ENCODE data around the gene RPL31.

The RPL31 gene

DNA sequence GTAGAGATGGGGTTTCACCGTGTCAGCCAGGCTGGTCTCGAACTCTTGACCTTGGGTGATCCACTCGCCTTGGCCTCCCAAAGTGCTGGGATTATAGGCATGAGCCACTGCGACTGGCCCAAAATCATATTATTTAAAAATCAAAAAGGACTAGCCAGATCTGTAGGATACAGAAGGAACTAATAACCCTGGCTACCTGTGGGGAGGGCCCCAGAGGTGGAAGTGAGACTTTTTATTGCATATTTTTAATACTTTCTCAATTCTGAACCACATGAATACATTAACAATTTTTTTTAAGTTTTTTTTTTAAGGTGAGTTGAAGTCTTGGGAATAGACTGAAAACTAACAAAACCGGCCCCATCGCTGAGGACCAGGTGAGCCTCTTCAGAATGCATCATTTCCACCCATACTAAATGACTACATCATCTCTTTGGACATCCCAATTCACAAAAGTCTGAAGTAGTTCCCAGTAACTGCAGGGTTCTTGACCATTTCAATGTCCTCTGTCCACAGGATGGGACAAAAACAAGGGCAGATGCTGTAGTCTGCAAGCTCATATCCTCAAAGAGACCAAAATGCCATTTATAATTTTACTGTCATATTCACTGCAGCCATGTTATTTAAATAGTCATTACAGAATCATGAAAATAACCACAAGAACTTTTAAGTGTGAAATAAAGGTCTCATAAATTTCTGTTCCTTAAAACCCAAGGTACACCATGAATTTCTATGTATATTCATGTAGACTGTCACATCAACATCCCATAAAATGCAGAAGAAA is 21.4 kb downstream of the RPL31 start:
- TF ChIP-seq, protein P1, sequence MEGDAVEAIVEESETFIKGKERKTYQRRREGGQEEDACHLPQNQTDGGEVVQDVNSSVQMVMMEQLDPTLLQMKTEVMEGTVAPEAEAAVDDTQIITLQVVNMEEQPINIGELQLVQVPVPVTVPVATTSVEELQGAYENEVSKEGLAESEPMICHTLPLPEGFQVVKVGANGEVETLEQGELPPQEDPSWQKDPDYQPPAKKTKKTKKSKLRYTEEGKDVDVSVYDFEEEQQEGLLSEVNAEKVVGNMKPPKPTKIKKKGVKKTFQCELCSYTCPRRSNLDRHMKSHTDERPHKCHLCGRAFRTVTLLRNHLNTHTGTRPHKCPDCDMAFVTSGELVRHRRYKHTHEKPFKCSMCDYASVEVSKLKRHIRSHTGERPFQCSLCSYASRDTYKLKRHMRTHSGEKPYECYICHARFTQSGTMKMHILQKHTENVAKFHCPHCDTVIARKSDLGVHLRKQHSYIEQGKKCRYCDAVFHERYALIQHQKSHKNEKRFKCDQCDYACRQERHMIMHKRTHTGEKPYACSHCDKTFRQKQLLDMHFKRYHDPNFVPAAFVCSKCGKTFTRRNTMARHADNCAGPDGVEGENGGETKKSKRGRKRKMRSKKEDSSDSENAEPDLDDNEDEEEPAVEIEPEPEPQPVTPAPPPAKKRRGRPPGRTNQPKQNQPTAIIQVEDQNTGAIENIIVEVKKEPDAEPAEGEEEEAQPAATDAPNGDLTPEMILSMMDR (IDR thresholded peaks at IDR 0.05; ENCODE audit: low read depth, low read length) = no peak
- no peaks in the 10 kb centered on the region for H3K9me3 ChIP-seq
- H3K27me3 ChIP-seq = no peaks in the 10 kb centered on the region
- peaks cover 10% of the 10 kb centered on the region for H3K36me3 ChIP-seq
- no peak for DNase-seq
- no peaks in the 10 kb centered on the region for H3K4me1 ChIP-seq
- no peak overlapping the region for H3K4me3 ChIP-seq (ENCODE audit: low read depth, low read length)

DNA sequence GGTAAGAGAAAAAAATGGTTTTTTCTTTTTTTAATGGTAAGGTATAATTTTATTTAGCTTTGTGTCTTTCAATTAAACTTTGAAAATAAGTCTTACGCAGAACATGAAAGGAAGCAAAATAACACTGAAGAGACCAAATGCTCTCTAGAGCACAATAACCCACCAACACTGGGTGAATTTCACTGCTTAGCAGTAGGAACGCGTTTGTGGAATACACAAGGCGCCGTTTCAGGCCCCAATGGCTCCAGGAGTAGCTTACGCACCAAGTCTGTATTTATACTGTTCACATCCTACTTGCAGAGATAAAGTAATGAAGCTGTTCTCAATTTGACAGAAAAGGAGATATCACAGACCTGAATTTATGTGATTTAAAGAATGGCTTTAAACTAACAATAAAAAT is 23.5 kb downstream of the RPL31 start:
- H3K4me3 ChIP-seq (ENCODE audit: low read depth, low read length) = no peak overlapping the region
- H3K27me3 ChIP-seq = no peaks in the 10 kb centered on the region
- no peaks in the 10 kb centered on the region for H3K9me3 ChIP-seq
- H3K4me1 ChIP-seq = no peaks in the 10 kb centered on the region
- peaks cover 1% of the 10 kb centered on the region for H3K36me3 ChIP-seq
- TF ChIP-seq, protein P1 (IDR thresholded peaks at IDR 0.05; ENCODE audit: low read depth, low read length) = no peak
- no peak for DNase-seq

DNA sequence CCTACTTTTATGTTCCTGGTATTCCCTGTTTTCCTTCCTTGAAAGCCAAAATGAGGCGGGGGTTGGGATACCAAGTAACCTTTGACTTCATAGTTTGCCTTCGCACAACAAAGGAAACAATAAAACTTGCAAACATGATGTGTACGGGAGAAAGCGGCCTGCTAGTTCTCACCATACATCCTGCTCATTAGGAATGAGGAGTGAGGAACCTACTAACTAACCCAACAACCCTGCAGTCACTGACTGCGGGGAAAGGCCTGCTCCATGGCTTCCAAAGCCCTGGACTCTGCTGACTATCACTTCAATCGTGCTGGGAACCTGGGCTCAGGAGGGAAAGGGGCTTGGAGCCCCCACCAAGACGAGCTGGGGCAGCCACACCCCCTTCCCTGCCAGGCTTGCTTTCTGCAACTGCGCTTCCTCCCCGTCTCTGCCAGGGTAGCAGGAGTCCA is 24.2 kb downstream of the RPL31 start:
- Histone ChIP-seq H3K4me1 (no peaks in the 10 kb centered on the region), H3K36me3 (no peaks in the 10 kb centered on the region; the same call in 1 of the 2 replicates), H3K4me3 (ENCODE audit: low read depth, low read length) (no peak overlapping the region), H3K27me3 (no peaks in the 10 kb centered on the region), H3K9me3 (no peaks in the 10 kb centered on the region)
- DNase-seq = no peak
- TF ChIP-seq, protein P1 (IDR thresholded peaks at IDR 0.05; ENCODE audit: low read depth, low read length) = no peak

DNA sequence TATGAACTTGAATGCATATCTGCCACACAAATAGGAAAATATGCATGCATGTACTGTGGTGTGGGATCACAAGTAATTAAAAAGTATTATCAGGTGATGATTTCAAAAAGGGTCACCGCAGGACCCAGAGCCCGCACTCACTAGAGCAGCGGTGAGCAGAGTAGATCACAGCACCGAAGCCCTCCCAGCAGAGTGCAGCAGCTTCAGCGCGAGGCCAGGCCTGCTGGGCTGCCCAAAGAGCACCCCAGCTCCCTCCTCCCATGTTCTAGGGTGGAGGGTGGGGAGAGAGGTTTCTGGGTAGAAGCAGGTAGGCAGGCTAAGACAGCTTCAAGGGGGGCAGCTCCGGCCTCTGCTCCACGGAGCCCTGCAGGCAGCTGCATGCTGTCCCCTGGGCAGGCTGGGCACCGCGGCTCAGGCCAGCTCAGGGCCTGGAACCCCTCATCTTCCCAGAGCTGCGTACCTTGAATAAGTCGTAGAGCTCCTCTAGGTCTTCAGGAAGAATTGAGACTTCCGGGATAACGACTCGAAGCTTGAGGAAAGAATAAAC is 24.9 kb downstream of the RPL31 start:
- Histone ChIP-seq H3K4me1 (no peaks in the 10 kb centered on the region), H3K9me3 (no peaks in the 10 kb centered on the region), H3K27me3 (no peaks in the 10 kb centered on the region), H3K4me3 (ENCODE audit: low read depth, low read length) (no peak overlapping the region), H3K36me3 (no peaks in the 10 kb centered on the region; the same call in 1 of the 2 replicates)
- TF ChIP-seq, protein P1 (IDR thresholded peaks at IDR 0.05; ENCODE audit: low read depth, low read length) = no peak
- no peak for DNase-seq

DNA sequence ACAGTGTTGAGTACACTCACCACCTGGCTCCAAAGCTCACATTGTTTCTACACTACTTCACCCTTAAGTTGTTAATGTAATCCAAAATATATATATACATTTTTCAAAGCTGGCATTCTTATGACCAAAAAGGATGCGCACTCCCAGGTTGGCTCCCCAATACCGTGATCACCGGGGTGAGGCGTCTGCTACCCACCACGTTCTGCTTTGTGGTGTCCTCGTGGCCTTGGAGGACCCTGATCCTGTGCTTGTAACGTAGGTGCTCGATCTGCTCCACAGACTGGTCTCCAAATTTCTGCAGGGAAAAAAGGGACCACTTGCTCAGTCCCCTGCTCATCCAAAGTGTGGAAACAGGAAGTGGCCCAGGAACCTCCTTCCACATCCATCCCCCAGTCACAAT is 25.8 kb downstream of the RPL31 start:
- Histone ChIP-seq H3K4me1 (no peaks in the 10 kb centered on the region), H3K4me3 (ENCODE audit: low read depth, low read length) (no peak overlapping the region), H3K36me3 (no peaks in the 10 kb centered on the region; the same call in 1 of the 2 replicates), H3K27me3 (no peaks in the 10 kb centered on the region), H3K9me3 (no peaks in the 10 kb centered on the region)
- DNase-seq = no peak
- TF ChIP-seq, protein P1 (IDR thresholded peaks at IDR 0.05; ENCODE audit: low read depth, low read length) = no peak

Data from BE2C (cell line).